Measurements from ENCODE around the gene TMIE.

GRCh38 chr3:46706771-46707582 lies 5.8 kb downstream of the TMIE start:
- TF ChIP-seq CTCF (IDR thresholded peaks at IDR 0.05; ENCODE audit: low read depth, low read length) (no peak), EZH2phosphoT487 (IDR thresholded peaks at IDR 0.05; ENCODE audit: low read depth) (no peak)
